Measurements from ENCODE around the gene RNF25.
"Not testable (repeated sequence)": the region's sequence is repeated elsewhere in the genome, so short reads cannot be mapped to it uniquely, and the experiment has no call there.

The RNF25 gene

GRCh38 chr2:218703341-218703740 lies 31.5 kb upstream of the RNF25 start:
- H3K4me1 Mint-ChIP-seq (ENCODE audit: low read depth), result peaks cover 9% of the 10 kb centered on the region
- no peak overlapping the region for H3K27ac Mint-ChIP-seq
- peaks cover 5% of the 10 kb centered on the region for H3K27me3 Mint-ChIP-seq
- intact Hi-C loops (cut with micrococcal nuclease), result no loop called here
- peaks cover 5% of the 10 kb centered on the region for H3K36me3 Mint-ChIP-seq (ENCODE audit: low read depth)
- H3K4me3 Mint-ChIP-seq, result no peak overlapping the region
- no peaks in the 10 kb centered on the region for H3K9me3 Mint-ChIP-seq

DNA sequence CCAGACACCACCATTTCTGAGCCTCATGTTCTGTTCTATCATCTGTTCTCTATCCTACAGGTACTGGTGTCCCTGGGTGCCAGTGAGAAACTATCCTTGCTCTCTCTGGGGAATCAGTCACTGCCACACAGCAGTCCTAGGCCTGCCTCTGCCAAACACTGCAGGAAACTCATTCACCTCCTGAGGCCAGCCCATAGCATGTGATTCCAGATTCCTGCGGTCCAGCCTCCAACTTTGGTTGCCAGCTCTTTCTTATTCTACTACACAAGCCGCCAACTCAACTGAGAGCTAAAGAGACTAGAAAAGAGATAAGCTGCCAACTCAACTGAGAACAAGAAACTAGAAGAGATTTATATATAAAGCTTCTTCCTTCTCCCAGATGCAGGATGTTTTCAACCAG lies 30.0 kb upstream of the RNF25 start:
- intact Hi-C loops (cut with micrococcal nuclease), result no loop called here
- peaks cover 6% of the 10 kb centered on the region for H3K36me3 Mint-ChIP-seq (ENCODE audit: low read depth)

GRCh38 chr2:218698885-218699284 lies 27.1 kb upstream of the RNF25 start:
- Mint-ChIP-seq H3K36me3 (ENCODE audit: low read depth) (peaks cover 10% of the 10 kb centered on the region), H3K27me3 (no peaks in the 10 kb centered on the region), H3K4me3 (no peak overlapping the region), H3K27ac (no peak overlapping the region), H3K4me1 (ENCODE audit: low read depth) (peaks cover 9% of the 10 kb centered on the region), H3K9me3 (no peaks in the 10 kb centered on the region)
- intact Hi-C loops (cut with micrococcal nuclease), result no loop called here

More for the DNA sequence above, 30.0 kb upstream of the RNF25 start:
- Mint-ChIP-seq H3K4me1 (ENCODE audit: low read depth) (peaks cover 9% of the 10 kb centered on the region), H3K27me3 (peaks cover 3% of the 10 kb centered on the region), H3K4me3 (no peak overlapping the region), H3K9me3 (no peaks in the 10 kb centered on the region), H3K27ac (no peak overlapping the region)

- peaks cover 34% of the 10 kb centered on the region for H3K36me3 Mint-ChIP-seq (ENCODE audit: low read depth)
- no peak overlapping the region for H3K4me3 Mint-ChIP-seq
- peaks cover 5% of the 10 kb centered on the region for H3K4me1 Mint-ChIP-seq (ENCODE audit: low read depth)
- H3K9me3 Mint-ChIP-seq, result no peaks in the 10 kb centered on the region
- H3K27me3 Mint-ChIP-seq, result no peaks in the 10 kb centered on the region
- intact Hi-C loops (cut with micrococcal nuclease), result no loop called here
- no peak overlapping the region for H3K27ac Mint-ChIP-seq
These were observed 22.8 kb upstream of the RNF25 start for GRCh38 chr2:218694405-218695145.

GRCh38 chr2:218691234-218691633 lies 19.4 kb upstream of the RNF25 start:
- Mint-ChIP-seq H3K4me1 (ENCODE audit: low read depth) (no peaks in the 10 kb centered on the region), H3K4me3 (no peak overlapping the region), H3K27ac (no peak overlapping the region), H3K27me3 (no peaks in the 10 kb centered on the region), H3K9me3 (no peaks in the 10 kb centered on the region), H3K36me3 (ENCODE audit: low read depth) (peaks cover 29% of the 10 kb centered on the region)
- intact Hi-C loops (cut with micrococcal nuclease), result no loop called here

- H3K9me3 Mint-ChIP-seq; H3K4me1 Mint-ChIP-seq (ENCODE audit: low read depth); H3K4me3 Mint-ChIP-seq; H3K27me3 Mint-ChIP-seq; intact Hi-C loops (cut with micrococcal nuclease); H3K27ac Mint-ChIP-seq: not testable (repeated sequence)
- peaks cover 12% of the 10 kb centered on the region for H3K36me3 Mint-ChIP-seq (ENCODE audit: low read depth)
These were observed 15.7 kb upstream of the RNF25 start for GRCh38 chr2:218687400-218688060.

DNA sequence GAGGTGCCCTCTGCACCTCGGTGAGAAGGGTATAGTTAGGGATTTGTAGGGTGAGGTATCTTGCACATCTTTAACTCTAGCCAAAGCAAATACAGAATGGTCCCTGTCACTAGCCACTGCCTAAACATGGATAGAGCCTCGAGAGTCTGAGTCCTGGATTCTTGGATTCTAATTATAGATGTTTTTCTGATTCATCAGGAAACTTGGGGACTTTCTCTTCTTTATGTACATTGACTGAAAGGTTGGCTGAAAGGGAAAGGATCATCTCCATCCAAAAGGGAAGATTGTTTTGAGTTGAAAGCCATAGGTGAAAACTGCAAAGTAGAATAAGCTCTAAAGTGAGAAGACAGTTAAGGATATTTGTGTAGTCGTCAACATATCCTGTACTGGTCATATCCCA lies 8.3 kb upstream of the RNF25 start:
- H3K27me3 Mint-ChIP-seq, result no peaks in the 10 kb centered on the region
- H3K27ac Mint-ChIP-seq, result no peak overlapping the region
- H3K4me1 Mint-ChIP-seq (ENCODE audit: low read depth), result peaks cover 13% of the 10 kb centered on the region
- intact Hi-C loops (cut with micrococcal nuclease), result no loop called here
- no peaks in the 10 kb centered on the region for H3K9me3 Mint-ChIP-seq
- peaks cover 11% of the 10 kb centered on the region for H3K36me3 Mint-ChIP-seq (ENCODE audit: low read depth)
- H3K4me3 Mint-ChIP-seq, result no peak overlapping the region

DNA sequence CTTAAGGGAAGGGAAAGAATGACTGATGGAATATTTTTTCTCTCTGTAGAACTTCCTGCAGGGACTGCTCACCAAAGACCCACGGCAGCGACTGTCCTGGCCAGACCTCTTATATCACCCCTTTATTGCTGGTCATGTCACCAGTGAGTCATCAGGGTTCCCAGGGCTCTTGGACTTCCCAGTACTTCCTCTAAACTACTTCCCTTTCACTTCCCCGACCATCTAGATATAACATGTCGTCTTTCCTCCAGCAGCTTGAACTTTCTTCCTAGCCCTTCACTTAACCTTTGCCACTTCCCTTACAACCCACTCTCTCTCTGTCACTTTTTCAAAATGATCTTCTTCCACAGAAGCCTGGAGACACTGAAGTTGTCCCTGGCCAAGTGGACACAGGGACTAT lies 7.3 kb upstream of the RNF25 start:
- intact Hi-C loops (cut with micrococcal nuclease), result no loop called here
- no peaks in the 10 kb centered on the region for H3K27me3 Mint-ChIP-seq
- no peak overlapping the region for H3K4me3 Mint-ChIP-seq
- peaks cover 11% of the 10 kb centered on the region for H3K36me3 Mint-ChIP-seq (ENCODE audit: low read depth)
- peaks cover 13% of the 10 kb centered on the region for H3K4me1 Mint-ChIP-seq (ENCODE audit: low read depth)
- H3K9me3 Mint-ChIP-seq, result no peaks in the 10 kb centered on the region
- no peak overlapping the region for H3K27ac Mint-ChIP-seq

GRCh38 chr2:218671097-218671653 lies 627 bp downstream of the RNF25 start:
- Mint-ChIP-seq H3K36me3 (ENCODE audit: low read depth) (peaks cover 40% of the 10 kb centered on the region), H3K4me1 (ENCODE audit: low read depth) (peaks cover 19% of the 10 kb centered on the region), H3K27ac (peak overlapping the region; percentile 88), H3K4me3 (peak overlapping the region; percentile 95), H3K27me3 (no peaks in the 10 kb centered on the region), H3K9me3 (no peaks in the 10 kb centered on the region)
- intact Hi-C loops (cut with micrococcal nuclease), result no loop called here

DNA sequence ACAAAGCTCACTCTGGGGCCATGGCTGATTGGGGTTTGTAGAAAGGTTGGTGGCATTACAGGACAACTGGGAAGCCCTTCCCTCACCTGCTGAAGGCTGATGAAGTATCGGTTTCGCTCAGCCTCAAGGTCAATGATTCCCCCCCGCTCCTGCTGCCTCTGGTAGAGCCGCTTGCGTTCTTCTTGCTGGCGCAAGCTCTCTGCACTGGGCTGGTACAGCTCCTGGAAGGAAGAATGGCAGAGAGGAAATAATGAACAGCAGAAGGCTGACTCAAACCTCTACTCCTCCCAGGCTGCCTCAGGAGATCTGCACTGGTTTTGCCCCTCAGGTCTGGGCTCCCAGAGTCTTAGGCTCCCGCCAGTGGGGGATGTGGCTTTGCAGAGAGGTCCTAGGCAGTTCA lies 7.1 kb downstream of the RNF25 start:
- Mint-ChIP-seq H3K27ac (no peak overlapping the region), H3K4me3 (no peak overlapping the region), H3K9me3 (no peaks in the 10 kb centered on the region), H3K36me3 (ENCODE audit: low read depth) (peaks cover 74% of the 10 kb centered on the region), H3K27me3 (no peaks in the 10 kb centered on the region), H3K4me1 (ENCODE audit: low read depth) (peaks cover 13% of the 10 kb centered on the region)
- intact Hi-C loops (cut with micrococcal nuclease), result no loop called here

- intact Hi-C loops (cut with micrococcal nuclease), result no loop called here
- Mint-ChIP-seq H3K27me3 (no peaks in the 10 kb centered on the region), H3K27ac (no peak overlapping the region), H3K4me1 (ENCODE audit: low read depth) (peaks cover 16% of the 10 kb centered on the region), H3K9me3 (no peaks in the 10 kb centered on the region), H3K36me3 (ENCODE audit: low read depth) (peaks cover 82% of the 10 kb centered on the region), H3K4me3 (no peak overlapping the region)
These were observed 7.9 kb downstream of the RNF25 start for GRCh38 chr2:218663901-218664300.

DNA sequence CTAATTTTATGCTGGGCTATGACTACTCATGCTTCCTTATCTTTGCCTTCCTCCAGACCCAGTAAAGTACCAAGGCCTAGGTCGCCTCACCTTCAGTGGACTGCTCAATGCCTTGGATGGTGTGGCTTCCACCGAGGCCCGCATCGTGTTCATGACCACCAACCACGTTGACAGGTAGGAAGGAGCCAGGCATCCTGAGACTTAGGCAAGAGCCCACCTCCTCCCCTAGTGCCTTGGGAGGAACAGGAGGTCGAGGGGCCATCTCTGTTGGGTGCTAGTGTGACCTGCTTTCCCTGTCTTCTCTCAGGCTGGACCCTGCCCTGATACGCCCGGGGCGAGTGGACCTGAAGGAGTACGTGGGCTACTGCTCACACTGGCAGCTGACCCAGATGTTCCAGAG lies 9.0 kb downstream of the RNF25 start:
- Mint-ChIP-seq H3K4me1 (ENCODE audit: low read depth) (peaks cover 25% of the 10 kb centered on the region), H3K36me3 (ENCODE audit: low read depth) (peaks cover 82% of the 10 kb centered on the region), H3K27ac (no peak overlapping the region), H3K27me3 (no peaks in the 10 kb centered on the region), H3K9me3 (no peaks in the 10 kb centered on the region), H3K4me3 (no peak overlapping the region)
- intact Hi-C loops (cut with micrococcal nuclease), result no loop called here

DNA sequence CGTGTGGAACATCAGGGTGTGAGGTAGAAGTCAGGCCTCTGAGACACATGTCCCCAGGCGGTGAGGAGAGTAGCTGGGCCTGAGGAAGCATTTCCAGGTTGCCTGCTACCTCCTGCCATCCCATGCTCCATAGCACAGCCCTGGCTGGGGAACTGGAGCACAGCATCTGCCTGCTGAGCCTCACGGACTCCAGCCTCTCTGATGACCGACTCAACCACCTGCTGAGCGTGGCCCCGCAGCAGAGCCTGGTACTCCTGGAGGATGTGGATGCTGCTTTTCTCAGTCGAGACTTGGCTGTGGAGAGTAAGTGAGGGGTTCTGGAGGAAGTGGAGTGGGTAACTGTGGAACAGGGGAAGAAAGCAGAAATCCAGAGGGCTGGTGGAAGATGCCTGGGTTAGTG lies 9.4 kb downstream of the RNF25 start:
- Mint-ChIP-seq H3K9me3 (no peaks in the 10 kb centered on the region), H3K27ac (no peak overlapping the region), H3K27me3 (no peaks in the 10 kb centered on the region), H3K36me3 (ENCODE audit: low read depth) (peaks cover 82% of the 10 kb centered on the region), H3K4me3 (no peak overlapping the region), H3K4me1 (ENCODE audit: low read depth) (peaks cover 25% of the 10 kb centered on the region)
- intact Hi-C loops (cut with micrococcal nuclease), result no loop called here

- intact Hi-C loops (cut with micrococcal nuclease), result loop anchor here (1.0 kb wide), 2 partner anchors 50 to 187 kb away; partner anchors contain the start of gene TTLL4
- no peaks in the 10 kb centered on the region for H3K27me3 Mint-ChIP-seq
- peak overlapping the region; percentile 82 for H3K27ac Mint-ChIP-seq
- H3K4me3 Mint-ChIP-seq, result peak overlapping the region; percentile 98
- peaks cover 84% of the 10 kb centered on the region for H3K36me3 Mint-ChIP-seq (ENCODE audit: low read depth)
- no peaks in the 10 kb centered on the region for H3K9me3 Mint-ChIP-seq
- H3K4me1 Mint-ChIP-seq (ENCODE audit: low read depth), result peaks cover 31% of the 10 kb centered on the region
These were observed 11.8 kb downstream of the RNF25 start for GRCh38 chr2:218659988-218660358.

All from dendritic cell treated with granulocyte-macrophage colony-stimulating factor and Interleukin-4, amounts not matched to agents 40 ng/mL and 50 ng/mL, for 4 days (primary cell).